KMS-11 (cell line): Measurements from ENCODE around the gene CCDC70.

Experiments used
- H2AFZ ChIP-seq: fragments of 200-600 bp; sonication (generic); 2 replicates; pipeline ENCODE4 v1.6.1; 2016; ENCODE audit warnings: antibody characterized with exemption, mixed run types, low read depth
- H3K27ac ChIP-seq: fragments of 200-600 bp; sonication (generic); 2 replicates; pipeline ENCODE4 v1.6.1; 2016; ENCODE audit warnings: mild to moderate bottlenecking, mixed run types
- H3K27me3 ChIP-seq: fragments of 200-600 bp; sonication (generic); 2 replicates; pipeline ENCODE4 v1.6.1; 2017; ENCODE audit warnings: mild to moderate bottlenecking, low read depth, mixed run types, moderate library complexity; ENCODE audit not compliant: insufficient read depth
- H3K36me3 ChIP-seq: fragments of 200-600 bp; sonication (generic); 2 replicates; pipeline ENCODE4 v1.6.1; 2017; ENCODE audit warnings: mild to moderate bottlenecking, mixed run types; ENCODE audit not compliant: insufficient read depth
- H3K4me1 ChIP-seq: fragments of 200-600 bp; sonication (generic); 2 replicates; pipeline ENCODE4 v1.6.1; 2016; ENCODE audit warnings: mild to moderate bottlenecking, low read depth, mixed run types; ENCODE audit not compliant: poor library complexity, severe bottlenecking
- H3K4me2 ChIP-seq: fragments of 200-600 bp; sonication (generic); 2 replicates; pipeline ENCODE4 v1.7.0; 2016; ENCODE audit warnings: mild to moderate bottlenecking, mixed run types
- H3K4me3 ChIP-seq: fragments of 200-600 bp; sonication (generic); IDR thresholded peaks from 2 replicates; pipeline ENCODE4 v1.6.1; 2017; ENCODE audit warnings: low read depth, low read length, mixed read lengths; ENCODE audit not compliant: insufficient read depth
- H3K79me2 ChIP-seq: fragments of 200-600 bp; sonication (generic); 2 replicates; pipeline ENCODE4 v1.6.1; 2016; ENCODE audit warnings: low read depth, mixed run types; ENCODE audit not compliant: insufficient read depth
- H3K9ac ChIP-seq: fragments of 200-600 bp; sonication (generic); 2 replicates; pipeline ENCODE4 v1.6.1; 2016; ENCODE audit warnings: mild to moderate bottlenecking, mixed run types
- H4K20me1 ChIP-seq: fragments of 200-600 bp; sonication (generic); 2 replicates; pipeline ENCODE4 v1.6.1; 2016; ENCODE audit warnings: mild to moderate bottlenecking, mixed run types; ENCODE audit not compliant: insufficient read depth
- TF ChIP-seq, protein P1 (sequence below): fragments of 200-600 bp; sonication (generic); conservative IDR thresholded peaks from 2 replicates; pipeline ENCODE4 v1.6.1; 2017; ENCODE audit warnings: low read depth, mild to moderate bottlenecking, antibody characterized with exemption, low read length, moderate library complexity, mixed read lengths

The CCDC70 gene

DNA sequence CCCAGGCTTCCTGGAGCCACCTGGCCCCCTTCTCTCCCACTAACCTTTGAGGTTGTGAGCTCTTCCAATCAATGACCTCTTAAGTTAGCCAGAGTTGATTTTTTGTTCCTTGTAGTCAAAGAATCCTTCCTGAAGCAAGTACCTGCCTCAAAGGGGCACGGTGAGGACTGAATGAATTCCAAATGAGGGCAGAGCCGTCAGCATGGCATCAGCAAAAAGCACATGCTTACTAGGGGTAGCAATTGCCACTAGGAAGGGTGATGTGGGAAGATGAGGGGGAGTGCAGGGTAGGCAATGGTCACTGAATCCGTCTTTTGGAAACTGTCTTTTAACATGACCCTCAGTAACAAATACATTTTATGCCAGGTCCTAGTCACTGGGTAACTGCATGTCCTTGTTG is 42.2 kb upstream of the CCDC70 start:
- H3K4me3 ChIP-seq = no peak overlapping the region
- no peak overlapping the region for H3K4me2 ChIP-seq
- H3K79me2 ChIP-seq = no peaks in the 10 kb centered on the region
- TF ChIP-seq, protein P1, sequence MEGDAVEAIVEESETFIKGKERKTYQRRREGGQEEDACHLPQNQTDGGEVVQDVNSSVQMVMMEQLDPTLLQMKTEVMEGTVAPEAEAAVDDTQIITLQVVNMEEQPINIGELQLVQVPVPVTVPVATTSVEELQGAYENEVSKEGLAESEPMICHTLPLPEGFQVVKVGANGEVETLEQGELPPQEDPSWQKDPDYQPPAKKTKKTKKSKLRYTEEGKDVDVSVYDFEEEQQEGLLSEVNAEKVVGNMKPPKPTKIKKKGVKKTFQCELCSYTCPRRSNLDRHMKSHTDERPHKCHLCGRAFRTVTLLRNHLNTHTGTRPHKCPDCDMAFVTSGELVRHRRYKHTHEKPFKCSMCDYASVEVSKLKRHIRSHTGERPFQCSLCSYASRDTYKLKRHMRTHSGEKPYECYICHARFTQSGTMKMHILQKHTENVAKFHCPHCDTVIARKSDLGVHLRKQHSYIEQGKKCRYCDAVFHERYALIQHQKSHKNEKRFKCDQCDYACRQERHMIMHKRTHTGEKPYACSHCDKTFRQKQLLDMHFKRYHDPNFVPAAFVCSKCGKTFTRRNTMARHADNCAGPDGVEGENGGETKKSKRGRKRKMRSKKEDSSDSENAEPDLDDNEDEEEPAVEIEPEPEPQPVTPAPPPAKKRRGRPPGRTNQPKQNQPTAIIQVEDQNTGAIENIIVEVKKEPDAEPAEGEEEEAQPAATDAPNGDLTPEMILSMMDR = no peak
- H2AFZ ChIP-seq = no peak overlapping the region
- no peaks in the 10 kb centered on the region for H4K20me1 ChIP-seq
- no peaks in the 10 kb centered on the region for H3K36me3 ChIP-seq
- no peaks in the 10 kb centered on the region for H3K27me3 ChIP-seq
- H3K27ac ChIP-seq = no peak overlapping the region
- no peak overlapping the region for H3K9ac ChIP-seq
- peaks cover 18% of the 10 kb centered on the region for H3K4me1 ChIP-seq

DNA sequence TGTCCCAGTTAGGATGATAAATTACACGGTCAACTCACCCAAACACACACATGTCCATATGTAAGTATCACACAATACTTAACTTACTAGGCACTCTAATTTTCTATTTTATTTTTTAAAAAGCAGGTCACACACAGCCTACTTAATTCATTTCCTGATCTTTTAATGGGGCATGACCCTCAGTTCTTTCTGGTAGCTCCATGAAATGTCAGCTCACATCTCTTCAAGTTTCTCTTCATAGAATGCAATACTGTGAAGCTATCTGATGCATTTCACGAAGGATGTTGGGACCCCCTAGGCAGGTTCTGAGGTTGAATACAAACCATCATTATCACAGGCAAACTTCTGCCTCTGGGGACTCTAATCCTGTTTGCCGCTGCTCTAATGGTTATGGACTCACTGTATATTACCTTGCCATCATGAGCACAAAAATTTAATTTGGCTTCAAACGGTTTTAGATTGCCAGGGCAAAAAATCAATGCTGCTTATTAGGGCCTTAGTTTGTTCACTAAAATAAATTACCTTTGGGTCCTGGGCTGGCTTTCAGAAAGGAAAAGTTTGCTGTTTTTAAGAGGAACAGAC is 41.7 kb upstream of the CCDC70 start:
- Histone ChIP-seq H3K9ac (no peak overlapping the region), H3K4me2 (no peak overlapping the region), H3K27me3 (no peaks in the 10 kb centered on the region), H3K36me3 (no peaks in the 10 kb centered on the region), H3K27ac (no peak overlapping the region), H3K79me2 (no peaks in the 10 kb centered on the region), H3K4me3 (no peak overlapping the region), H3K4me1 (peaks cover 19% of the 10 kb centered on the region), H2AFZ (no peak overlapping the region), H4K20me1 (no peaks in the 10 kb centered on the region)
- TF ChIP-seq, protein P1 = no peak

DNA sequence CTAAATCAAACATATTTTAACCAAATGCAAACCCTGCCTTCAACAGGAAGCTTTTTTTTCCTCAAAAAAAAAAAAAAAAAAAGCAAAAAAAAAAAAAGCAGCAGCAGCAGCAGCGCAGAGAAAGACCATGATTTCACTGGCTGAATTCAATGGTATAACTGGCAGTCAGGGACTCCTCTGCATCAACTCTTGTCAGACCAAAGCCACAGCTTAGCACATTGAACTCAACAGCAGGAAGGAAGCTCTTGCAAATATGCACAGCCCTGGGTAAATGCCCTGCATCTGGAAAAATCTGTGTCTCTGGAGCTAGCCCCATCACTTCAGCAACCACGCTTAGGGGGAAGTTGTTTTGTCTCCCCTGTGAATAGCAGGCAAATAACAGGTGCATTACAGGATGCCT is 40.2 kb upstream of the CCDC70 start:
- Histone ChIP-seq H3K27ac (no peak overlapping the region), H3K9ac (no peak overlapping the region), H2AFZ (no peak overlapping the region), H3K4me3 (no peak overlapping the region), H3K36me3 (no peaks in the 10 kb centered on the region), H4K20me1 (no peaks in the 10 kb centered on the region), H3K4me1 (peaks cover 29% of the 10 kb centered on the region), H3K4me2 (no peak overlapping the region), H3K79me2 (no peaks in the 10 kb centered on the region), H3K27me3 (no peaks in the 10 kb centered on the region)
- TF ChIP-seq, protein P1 = no peak

DNA sequence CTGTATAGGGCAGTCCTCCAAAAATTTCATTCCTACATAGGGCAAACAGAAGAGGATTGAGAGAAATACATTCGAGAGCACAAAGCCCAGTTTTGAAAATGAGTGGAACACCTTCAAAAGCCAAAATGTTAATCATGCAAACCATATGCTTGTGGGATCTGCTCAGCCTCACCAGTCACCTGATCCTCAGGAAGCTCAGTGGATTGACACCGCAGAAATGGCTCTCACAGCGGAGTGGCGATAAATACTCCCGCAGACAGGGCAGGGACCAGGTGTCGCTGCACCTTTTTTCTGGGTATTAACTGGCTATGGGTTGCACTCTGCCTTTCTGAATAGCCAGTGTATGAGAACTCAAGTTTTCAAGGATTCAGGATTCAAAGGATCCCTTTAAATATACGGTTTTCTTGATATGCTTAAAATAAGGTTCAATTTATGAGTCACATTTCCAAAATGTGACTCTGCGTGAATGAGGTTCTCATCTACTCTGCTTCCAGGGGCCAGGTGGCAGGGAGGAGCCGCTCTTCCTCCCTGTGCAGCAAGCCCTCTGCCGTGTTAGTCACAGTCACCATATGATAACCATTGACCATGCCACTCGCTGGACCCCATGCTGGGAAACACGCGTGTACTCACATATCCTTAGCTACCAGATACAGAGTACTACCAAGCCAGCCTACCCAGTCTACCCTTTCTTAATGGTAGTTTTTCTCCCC is 39.5 kb upstream of the CCDC70 start:
- H3K79me2 ChIP-seq = no peaks in the 10 kb centered on the region
- H3K4me1 ChIP-seq = peaks cover 35% of the 10 kb centered on the region
- H3K4me3 ChIP-seq = no peak overlapping the region
- TF ChIP-seq, protein P1 = no peak
- no peak overlapping the region for H3K4me2 ChIP-seq
- H3K27ac ChIP-seq = no peak overlapping the region
- no peak overlapping the region for H3K9ac ChIP-seq
- no peaks in the 10 kb centered on the region for H3K27me3 ChIP-seq
- no peak overlapping the region for H2AFZ ChIP-seq
- H3K36me3 ChIP-seq = no peaks in the 10 kb centered on the region
- H4K20me1 ChIP-seq = no peaks in the 10 kb centered on the region
